Stomach (tissue), 9 donors: ENCODE measurements around the gene CCDC18. TPM values are rescaled to one million over a fixed set of nuclear protein-coding genes. Genes with fewer than 3 reads are reported as not detected.
"Not testable (repeated sequence)": the region's sequence is repeated elsewhere in the genome, so short reads cannot be mapped to it uniquely, and the experiment has no call there.

Experiments
- DNase-seq, 2 donors: peaks; one replicate each; pipeline versions ENCODE4 v3.0.0 to v3.0.0-alpha.2; 2013 to 2019
- H3K27ac ChIP-seq, 5 donors: fragments of 200-600 bp in 4 of 5; sonication (generic) in 4 of 5; one replicate each; pipeline ENCODE4 v1.5.1; 2013 to 2019; ENCODE audit warnings: mild to moderate bottlenecking in 1 of 5, moderate library complexity in 1 of 5
- H3K27me3 ChIP-seq, 3 donors: fragments of 200-600 bp; sonication (generic); one replicate each; pipeline ENCODE4 v1.5.1; 2017 to 2019; ENCODE audit warnings: mixed run types in 1 of 3
- H3K36me3 ChIP-seq, 4 donors: fragments of 200-600 bp; sonication (generic); 1 replicate in 3 of 4; 2 replicates in 1 of 4; pipeline ENCODE4 v1.5.1; 2016 to 2019
- H3K4me1 ChIP-seq, 4 donors: fragments of 200-600 bp; sonication (generic); one replicate each; pipeline ENCODE4 v1.5.1; 2016 to 2019
- H3K4me3 ChIP-seq, 4 donors: fragments of 200-600 bp; sonication (generic) in 3 of 4; one replicate each; pipeline ENCODE4 v1.5.1; 2016 to 2019; ENCODE audit warnings: mild to moderate bottlenecking in 1 of 4
- H3K9me3 ChIP-seq, 4 donors: fragments of 200-600 bp; sonication (generic); one replicate each; pipeline ENCODE4 v1.5.1; 2016 to 2019
- EP300 ChIP-seq: sonication (generic); formaldehyde crosslinking; IDR thresholded peaks from one replicate; pipeline ENCODE4 v1.6.1; 2017; ENCODE audit warnings: antibody characterized with exemption
- POLR2A ChIP-seq, 4 donors: fragments of 450-650 bp; IDR thresholded peaks; one replicate each; pipeline ENCODE4 v1.6.1; 2016; ENCODE audit warnings: antibody characterized with exemption in 4 of 4, control low read depth in 2 of 4, mild to moderate bottlenecking in 1 of 4, moderate library complexity in 1 of 4
- POLR2AphosphoS5 ChIP-seq, 3 donors: sonication (generic); formaldehyde crosslinking; IDR thresholded peaks; one replicate each; pipeline ENCODE4 v1.6.1; 2016; ENCODE audit warnings: antibody characterized with exemption in 3 of 3
- WGBS, 5 donors: extraction: QIAGEN DNeasy Blood & Tissue Kit in 3 of 5; methylation state at CpG; one replicate each; pipeline versions ENCODE4 v1.1.5 to v1.1.7; 2013 to 2018; 5-methylcytosine and 5-hydroxymethylcytosine counted together
- intact Hi-C: fragments of 100-400 bp; cut with DNase I; formaldehyde crosslinking; loops from one replicate; pipeline ENCODE4 v1.15.1; 2023; ENCODE audit warnings: low total_unique reads
- polyA plus RNA-seq, 3 donors: library from polyadenylated mRNA; stranded (reverse); fragments of 200-250 nt; gene quantifications; one replicate each; pipeline ENCODE4 v1.2.3, GENCODE V29; 2013
- total RNA-seq, 5 donors: library from RNA; depleted of rRNA; stranded (reverse); fragments of >200 nt; gene quantifications; one replicate each; pipeline versions ENCODE4 v1.1.0 to v1.2.3, GENCODE V29; 2014 to 2016
- TF ChIP-seq, protein P1 (sequence below), 7 experiments: fragments of 450-650 bp in 4 of 7; fragments of 200-600 bp in 3 of 7; sonication (generic) in 3 of 7; IDR thresholded peaks; one replicate each; pipeline ENCODE4 v1.5.1; 2016 to 2019; ENCODE audit warnings: antibody characterized with exemption in 7 of 7, control low read depth in 2 of 7, mild to moderate bottlenecking in 1 of 7
- donor health status: healthy with polysubstance abuse.
- donor health status: Bipolar disorder and iron deficiency.
- donor health status: healthy.

CCDC18 gene
- total and polyA plus RNA-seq, 8 donors: 0.31 to 50.4 (median 4.2) TPM

DNA sequence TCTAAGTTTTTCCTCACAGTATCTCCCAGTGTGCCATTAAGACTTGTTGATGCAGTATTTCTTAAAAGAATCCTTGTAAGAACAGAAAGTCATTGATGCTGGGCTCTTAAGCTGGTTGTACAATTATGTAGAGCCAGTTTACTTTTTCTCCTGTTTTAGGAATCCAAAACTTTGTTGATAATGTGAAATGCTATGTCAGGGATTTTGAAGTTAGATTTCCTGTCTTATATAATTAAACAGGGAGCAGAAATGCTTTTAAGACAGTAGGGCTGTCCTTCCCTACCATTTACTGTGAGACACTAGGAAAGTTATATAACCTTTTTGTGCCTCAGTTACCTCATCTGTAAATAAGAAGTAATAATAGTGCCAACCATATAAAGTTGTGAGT, 26.0 kb downstream of the CCDC18 start:
- no peak for DNase-seq
- TF ChIP-seq POLR2AphosphoS5 (IDR thresholded peaks at IDR 0.05) (no peak), POLR2A (IDR thresholded peaks at IDR 0.05) (no peak), EP300 (no peak)
- TF ChIP-seq, protein P1, sequence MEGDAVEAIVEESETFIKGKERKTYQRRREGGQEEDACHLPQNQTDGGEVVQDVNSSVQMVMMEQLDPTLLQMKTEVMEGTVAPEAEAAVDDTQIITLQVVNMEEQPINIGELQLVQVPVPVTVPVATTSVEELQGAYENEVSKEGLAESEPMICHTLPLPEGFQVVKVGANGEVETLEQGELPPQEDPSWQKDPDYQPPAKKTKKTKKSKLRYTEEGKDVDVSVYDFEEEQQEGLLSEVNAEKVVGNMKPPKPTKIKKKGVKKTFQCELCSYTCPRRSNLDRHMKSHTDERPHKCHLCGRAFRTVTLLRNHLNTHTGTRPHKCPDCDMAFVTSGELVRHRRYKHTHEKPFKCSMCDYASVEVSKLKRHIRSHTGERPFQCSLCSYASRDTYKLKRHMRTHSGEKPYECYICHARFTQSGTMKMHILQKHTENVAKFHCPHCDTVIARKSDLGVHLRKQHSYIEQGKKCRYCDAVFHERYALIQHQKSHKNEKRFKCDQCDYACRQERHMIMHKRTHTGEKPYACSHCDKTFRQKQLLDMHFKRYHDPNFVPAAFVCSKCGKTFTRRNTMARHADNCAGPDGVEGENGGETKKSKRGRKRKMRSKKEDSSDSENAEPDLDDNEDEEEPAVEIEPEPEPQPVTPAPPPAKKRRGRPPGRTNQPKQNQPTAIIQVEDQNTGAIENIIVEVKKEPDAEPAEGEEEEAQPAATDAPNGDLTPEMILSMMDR (IDR thresholded peaks at IDR 0.05): no peak
- no peaks in the 10 kb centered on the region for H3K9me3 ChIP-seq
- H3K36me3 ChIP-seq: peaks cover 0 to 5% (median 0%) of the 10 kb centered on the region in 4 donors
- H3K4me3 ChIP-seq: no peak overlapping the region
- no peaks in the 10 kb centered on the region for H3K27me3 ChIP-seq
- intact Hi-C loops: no loop called here
- H3K4me1 ChIP-seq: no peaks in the 10 kb centered on the region
- no peak overlapping the region for H3K27ac ChIP-seq

DNA sequence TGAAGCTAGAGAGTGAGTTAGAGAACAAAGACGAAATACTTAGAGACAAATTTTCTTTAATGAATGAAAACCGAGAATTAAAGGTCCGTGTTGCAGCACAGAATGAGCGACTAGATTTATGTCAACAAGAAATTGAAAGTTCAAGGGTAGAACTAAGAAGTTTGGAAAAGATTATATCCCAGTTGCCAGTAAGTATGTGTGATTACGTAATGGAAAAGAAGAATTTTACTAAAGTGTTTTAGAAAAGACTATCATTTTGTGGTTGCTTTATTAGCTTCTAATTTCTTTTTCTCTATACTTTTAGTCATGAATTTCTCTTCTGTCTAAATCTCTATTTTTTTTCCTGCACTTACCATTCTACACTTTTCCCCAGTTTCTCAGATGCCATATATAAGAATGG, 26.7 kb downstream of the CCDC18 start:
- Histone ChIP-seq H3K27me3 (no peaks in the 10 kb centered on the region), H3K36me3 (peaks cover 0 to 5% (median 0%) of the 10 kb centered on the region in 4 donors), H3K4me1 (no peaks in the 10 kb centered on the region), H3K9me3 (no peaks in the 10 kb centered on the region), H3K4me3 (no peak overlapping the region), H3K27ac (no peak overlapping the region)
- no peak for DNase-seq
- TF ChIP-seq EP300 (no peak), POLR2AphosphoS5 (IDR thresholded peaks at IDR 0.05) (no peak), POLR2A (IDR thresholded peaks at IDR 0.05) (no peak)
- TF ChIP-seq, protein P1 (IDR thresholded peaks at IDR 0.05): no peak
- intact Hi-C loops: no loop called here
- 86 to 97% (median 93%) methylated on average over 5 of the region's 5 CpGs for WGBS, 5 donors

DNA sequence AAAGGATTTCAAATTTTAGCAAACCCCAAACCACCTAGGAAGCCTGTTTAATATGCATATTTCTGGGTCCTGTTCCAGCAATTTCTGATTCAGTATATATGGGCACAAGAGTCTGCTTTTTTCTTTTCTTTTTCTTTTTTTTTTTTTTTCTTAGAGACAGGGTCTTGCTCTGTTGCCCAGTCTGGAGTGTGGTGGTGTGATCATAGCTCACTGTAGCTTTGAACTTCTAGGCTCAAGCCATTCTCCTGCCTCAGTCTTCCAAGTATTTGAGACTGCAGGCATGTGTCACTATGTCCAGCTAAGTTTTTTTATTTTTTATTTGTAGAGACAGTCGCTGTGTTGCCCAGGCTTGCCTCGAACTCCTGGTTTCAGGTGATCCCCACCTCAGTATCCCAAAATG, 34.8 kb downstream of the CCDC18 start:
- TF ChIP-seq EP300: no peak
- TF ChIP-seq POLR2AphosphoS5 (IDR thresholded peaks at IDR 0.05): no peak
- TF ChIP-seq POLR2A (IDR thresholded peaks at IDR 0.05): no peak
- TF ChIP-seq, protein P1 (IDR thresholded peaks at IDR 0.05): no peak
- whole genome bisulfite sequencing, 5 donors: 91 to 100% (median 97%) methylated on average over 2 of the region's 2 CpGs
- Histone ChIP-seq H3K9me3 (no peaks in the 10 kb centered on the region), H3K27ac (no peak overlapping the region), H3K27me3 (no peaks in the 10 kb centered on the region), H3K4me3 (no peak overlapping the region), H3K36me3 (peaks cover 0 to 9% (median 4%) of the 10 kb centered on the region in 4 donors), H3K4me1 (no peaks in the 10 kb centered on the region)
- DNase-seq: no peak
- intact Hi-C loops: no loop called here

DNA sequence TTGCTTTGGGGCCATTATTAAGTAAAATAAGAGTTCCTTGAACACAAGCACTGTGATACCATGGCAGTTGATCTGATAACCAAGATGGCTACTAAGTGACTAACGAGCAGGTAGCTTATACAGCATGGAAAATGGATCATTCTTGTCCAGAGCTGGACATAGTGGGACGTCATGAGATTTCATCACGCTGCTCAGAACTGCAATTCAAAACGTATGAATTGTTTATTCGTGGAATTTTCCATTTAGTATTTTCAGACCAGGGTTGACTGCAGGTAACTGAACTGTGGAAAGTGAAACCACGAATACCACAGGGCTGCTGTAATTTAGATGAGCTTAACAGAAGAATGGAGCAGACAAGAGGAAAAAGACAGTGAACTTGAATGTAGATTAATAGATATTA, 38.9 kb downstream of the CCDC18 start:
- Histone ChIP-seq H3K27me3 (no peaks in the 10 kb centered on the region), H3K27ac (no peak overlapping the region), H3K36me3 (peaks cover 0 to 23% (median 8%) of the 10 kb centered on the region in 4 donors), H3K4me3 (no peak overlapping the region), H3K4me1 (no peaks in the 10 kb centered on the region), H3K9me3 (no peaks in the 10 kb centered on the region)
- peak in 1 of 2 donors; percentile 11 for DNase-seq
- no peak for TF ChIP-seq POLR2AphosphoS5 (IDR thresholded peaks at IDR 0.05)
- TF ChIP-seq EP300: no peak
- TF ChIP-seq, protein P1 (IDR thresholded peaks at IDR 0.05): no peak
- no peak for TF ChIP-seq POLR2A (IDR thresholded peaks at IDR 0.05)
- intact Hi-C loops: no loop called here
- WGBS, 5 donors: 71 to 86% (median 80%) methylated on average over 6 of the region's 6 CpGs

DNA sequence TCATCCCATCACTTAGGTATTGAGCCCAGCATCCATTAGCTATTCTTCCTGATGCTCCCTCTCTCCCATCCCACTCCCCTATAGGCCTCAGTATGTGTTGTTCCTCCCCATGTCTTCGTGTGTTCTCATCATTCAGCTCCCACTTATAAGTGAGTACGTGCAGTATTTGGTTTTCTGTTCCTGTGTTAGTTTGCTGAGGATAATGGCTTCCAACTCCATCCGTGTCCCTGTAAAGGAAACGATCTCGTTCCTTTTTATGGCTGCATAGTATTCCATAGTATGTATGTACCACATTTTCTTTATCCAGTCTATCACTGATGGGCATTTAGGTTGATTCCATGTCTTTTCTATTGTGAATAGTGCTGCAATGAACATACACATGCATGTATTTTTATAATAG, 40.2 kb downstream of the CCDC18 start:
- H3K27ac ChIP-seq, H3K4me3 ChIP-seq, H3K9me3 ChIP-seq, DNase-seq, H3K27me3 ChIP-seq, H3K4me1 ChIP-seq, intact Hi-C loops: not testable (repeated sequence)
- WGBS, 5 donors: 89 to 100% (median 97%) methylated on average over 5 of the region's 5 CpGs
- peaks cover 0 to 29% (median 8%) of the 10 kb centered on the region in 4 donors for H3K36me3 ChIP-seq
